ENCODE results near the gene AQP12B. TPM values are rescaled to one million over a fixed set of nuclear protein-coding genes. Genes with fewer than 3 reads are reported as not detected.
"Not testable (repeated sequence)": the region's sequence is repeated elsewhere in the genome, so short reads cannot be mapped to it uniquely, and the experiment has no call there.

Gene AQP12B, protein sequence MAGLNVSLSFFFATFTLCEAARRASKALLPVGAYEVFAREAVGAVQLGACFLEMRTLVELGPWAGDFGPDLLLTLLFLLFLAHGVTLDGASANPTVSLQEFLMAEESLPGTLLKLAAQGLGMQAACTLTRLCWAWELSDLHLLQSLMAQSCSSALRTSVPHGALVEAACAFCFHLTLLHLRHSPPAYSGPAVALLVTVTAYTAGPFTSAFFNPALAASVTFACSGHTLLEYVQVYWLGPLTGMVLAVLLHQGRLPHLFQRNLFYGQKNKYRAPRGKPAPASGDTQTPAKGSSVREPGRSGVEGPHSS
- total RNA-seq = not detected
- not detected for polyA plus RNA-seq

DNA sequence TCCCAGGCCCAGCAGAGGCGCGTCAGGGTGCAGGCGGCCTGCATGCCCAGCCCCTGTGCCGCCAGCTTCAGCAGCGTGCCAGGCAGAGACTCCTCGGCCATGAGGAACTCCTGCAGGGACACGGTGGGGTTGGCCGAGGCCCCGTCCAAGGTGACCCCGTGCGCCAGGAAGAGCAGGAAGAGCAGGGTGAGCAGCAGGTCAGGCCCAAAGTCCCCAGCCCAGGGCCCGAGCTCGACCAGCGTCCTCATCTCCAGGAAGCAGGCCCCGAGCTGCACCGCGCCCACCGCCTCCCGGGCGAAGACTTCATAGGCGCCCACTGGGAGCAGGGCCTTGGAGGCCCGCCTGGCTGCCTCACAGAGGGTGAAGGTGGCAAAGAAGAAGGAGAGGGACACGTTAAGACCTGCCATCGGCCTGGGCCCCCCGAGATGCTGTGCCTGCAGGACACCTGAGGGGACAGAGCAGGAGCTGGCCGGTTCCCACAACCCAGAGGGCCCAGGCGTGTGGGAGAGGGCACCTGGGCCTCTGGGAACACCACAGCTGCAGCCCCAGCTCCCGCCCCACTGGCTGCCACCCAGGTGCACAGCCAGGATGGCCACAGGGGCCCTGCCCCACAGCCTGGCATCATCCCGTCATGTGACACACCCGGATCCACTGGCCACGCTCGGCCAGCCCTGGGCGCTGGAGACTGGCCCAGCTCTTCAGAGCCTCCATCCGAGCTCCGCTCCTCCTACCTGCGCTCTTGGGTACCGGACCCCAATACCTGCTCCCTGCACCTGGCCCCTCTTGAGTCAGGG lies at the start of gene AQP12B:
AQP12B (minus strand) TSS at position 455 of the 794 bp plus-strand sequence; CDS start at position 407, 48 bp downstream.
- not testable (repeated sequence) for H3K36me3 ChIP-seq (ENCODE audit: control insufficient read depth in 4 of 4, insufficient read depth in 3 of 4, low read depth in 1 of 4, low read length in 3 of 4)

DNA sequence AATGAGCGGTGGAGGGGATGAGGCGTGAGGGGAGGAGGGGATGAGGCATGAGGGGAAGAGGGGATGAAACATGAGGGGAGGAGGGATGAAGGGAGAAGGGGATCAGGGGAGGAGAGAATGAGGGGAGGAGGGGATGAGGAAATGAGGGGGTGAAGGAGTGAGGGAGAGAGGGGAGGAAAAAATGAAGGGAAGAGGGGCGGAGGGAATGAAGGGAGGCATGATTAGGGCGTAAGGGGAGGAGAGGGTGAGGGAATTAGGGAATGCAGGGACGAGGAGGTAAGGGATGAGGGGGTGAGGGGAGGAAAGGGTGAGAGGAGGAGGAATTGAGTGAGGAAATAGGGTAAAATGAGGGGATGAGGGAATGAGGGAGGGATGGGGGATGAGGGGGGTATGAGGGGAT lies 49.5 kb upstream of the AQP12B start:
- Histone ChIP-seq H3K9ac (ENCODE audit: low read depth in 1 of 2, low read length in 2 of 2) (no peak overlapping the region), H3K4me3 (ENCODE audit: low read depth in 1 of 3, low read length in 3 of 3) (no peak overlapping the region), H3K4me1 (ENCODE audit: control insufficient read depth in 4 of 4, insufficient read depth in 4 of 4, low read length in 3 of 4) (no peaks in the 10 kb centered on the region), H3K27me3 (ENCODE audit: control insufficient read depth in 4 of 4, insufficient read depth in 4 of 4, low read length in 3 of 4) (no peaks in the 10 kb centered on the region), H3K36me3 (ENCODE audit: control insufficient read depth in 4 of 4, insufficient read depth in 3 of 4, low read depth in 1 of 4, low read length in 3 of 4) (no peaks in the 10 kb centered on the region), H3K9me3 (ENCODE audit: control insufficient read depth in 4 of 4, low read length in 3 of 4) (no peaks in the 10 kb centered on the region), H3K27ac (ENCODE audit: low read depth in 1 of 2, low read length in 2 of 2) (no peak overlapping the region)
- WGBS = 85% methylated on average over 5 of the region's 5 CpGs
- TF ChIP-seq FOXA2 (IDR thresholded peaks at IDR 0.05) = no peak
- no peak for TF ChIP-seq ZBTB33 (IDR thresholded peaks at IDR 0.05)
- no peak for TF ChIP-seq GABPA (IDR thresholded peaks at IDR 0.05 in 1 of 2, conservative IDR thresholded peaks at IDR 0.05 in 1 of 2)
- TF ChIP-seq, protein P1, sequence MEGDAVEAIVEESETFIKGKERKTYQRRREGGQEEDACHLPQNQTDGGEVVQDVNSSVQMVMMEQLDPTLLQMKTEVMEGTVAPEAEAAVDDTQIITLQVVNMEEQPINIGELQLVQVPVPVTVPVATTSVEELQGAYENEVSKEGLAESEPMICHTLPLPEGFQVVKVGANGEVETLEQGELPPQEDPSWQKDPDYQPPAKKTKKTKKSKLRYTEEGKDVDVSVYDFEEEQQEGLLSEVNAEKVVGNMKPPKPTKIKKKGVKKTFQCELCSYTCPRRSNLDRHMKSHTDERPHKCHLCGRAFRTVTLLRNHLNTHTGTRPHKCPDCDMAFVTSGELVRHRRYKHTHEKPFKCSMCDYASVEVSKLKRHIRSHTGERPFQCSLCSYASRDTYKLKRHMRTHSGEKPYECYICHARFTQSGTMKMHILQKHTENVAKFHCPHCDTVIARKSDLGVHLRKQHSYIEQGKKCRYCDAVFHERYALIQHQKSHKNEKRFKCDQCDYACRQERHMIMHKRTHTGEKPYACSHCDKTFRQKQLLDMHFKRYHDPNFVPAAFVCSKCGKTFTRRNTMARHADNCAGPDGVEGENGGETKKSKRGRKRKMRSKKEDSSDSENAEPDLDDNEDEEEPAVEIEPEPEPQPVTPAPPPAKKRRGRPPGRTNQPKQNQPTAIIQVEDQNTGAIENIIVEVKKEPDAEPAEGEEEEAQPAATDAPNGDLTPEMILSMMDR (IDR thresholded peaks at IDR 0.05; ENCODE audit: low read depth, low read length, missing input control) = no peak
- no peak for TF ChIP-seq ATF3 (IDR thresholded peaks at IDR 0.05)
- TF ChIP-seq NR2F2 (IDR thresholded peaks at IDR 0.05) = no peak
- no peak for TF ChIP-seq FOXA1 (IDR thresholded peaks at IDR 0.05)
- no peak for DNase-seq (ENCODE audit: low spot score)

More for the DNA sequence above, at the start of gene AQP12B:
- H3K9me3 ChIP-seq (ENCODE audit: control insufficient read depth in 4 of 4, low read length in 3 of 4); H3K4me1 ChIP-seq (ENCODE audit: control insufficient read depth in 4 of 4, insufficient read depth in 4 of 4, low read length in 3 of 4); H3K9ac ChIP-seq (ENCODE audit: low read depth in 1 of 2, low read length in 2 of 2); H3K27ac ChIP-seq (ENCODE audit: low read depth in 1 of 2, low read length in 2 of 2); H3K27me3 ChIP-seq (ENCODE audit: control insufficient read depth in 4 of 4, insufficient read depth in 4 of 4, low read length in 3 of 4); DNase-seq (ENCODE audit: low spot score); H3K4me3 ChIP-seq (ENCODE audit: low read depth in 1 of 3, low read length in 3 of 3): not testable (repeated sequence)
- 88% methylated on average over 35 of the region's 37 CpGs for WGBS

- H3K27ac ChIP-seq (ENCODE audit: low read depth in 1 of 2, low read length in 2 of 2) = no peak overlapping the region
- TF ChIP-seq EGR1 (IDR thresholded peaks at IDR 0.05; ENCODE audit: low read depth in 2 of 2) (no peak), GABPA (IDR thresholded peaks at IDR 0.05 in 1 of 2, conservative IDR thresholded peaks at IDR 0.05 in 1 of 2) (no peak), JUND (IDR thresholded peaks at IDR 0.05) (no peak), RXRA (IDR thresholded peaks at IDR 0.05) (no peak), ATF3 (IDR thresholded peaks at IDR 0.05) (no peak), HNF4A (conservative IDR thresholded peaks at IDR 0.05) (no peak), HNF4G (IDR thresholded peaks at IDR 0.05) (no peak), RAD21 (IDR thresholded peaks at IDR 0.05) (no peak), FOXA2 (IDR thresholded peaks at IDR 0.05) (no peak), MAX (IDR thresholded peaks at IDR 0.05) (no peak), ZBTB33 (IDR thresholded peaks at IDR 0.05) (no peak), SP1 (IDR thresholded peaks at IDR 0.05) (no peak)
- TF ChIP-seq, protein P1 (IDR thresholded peaks at IDR 0.05; ENCODE audit: low read depth, low read length, missing input control) = no peak
These were observed 48.5 kb upstream of the AQP12B start for GRCh38 chr2:240731178-240731545.

More at GRCh38 chr2:240731178-240731545, 48.5 kb upstream of the AQP12B start:
- Histone ChIP-seq H3K9me3 (ENCODE audit: control insufficient read depth in 4 of 4, low read length in 3 of 4) (no peaks in the 10 kb centered on the region), H3K4me3 (ENCODE audit: low read depth in 1 of 3, low read length in 3 of 3) (no peak overlapping the region), H3K9ac (ENCODE audit: low read depth in 1 of 2, low read length in 2 of 2) (no peak overlapping the region), H3K4me1 (ENCODE audit: control insufficient read depth in 4 of 4, insufficient read depth in 4 of 4, low read length in 3 of 4) (no peaks in the 10 kb centered on the region), H3K36me3 (ENCODE audit: control insufficient read depth in 4 of 4, insufficient read depth in 3 of 4, low read depth in 1 of 4, low read length in 3 of 4) (no peaks in the 10 kb centered on the region), H3K27me3 (ENCODE audit: control insufficient read depth in 4 of 4, insufficient read depth in 4 of 4, low read length in 3 of 4) (no peaks in the 10 kb centered on the region)
- WGBS = 54% methylated on average over 9 of the region's 9 CpGs
- no peak for DNase-seq (ENCODE audit: low spot score)

All from liver (tissue), 9 donors.